GM12872 (cell line): ENCODE results near the gene INIP.

Experiments
- TF ChIP-seq, protein P1 (sequence below): IDR thresholded peaks from 3 replicates; pipeline ENCODE4 v1.5.1; 2011; ENCODE audit warnings: low read depth, mild to moderate bottlenecking, low read length, moderate library complexity; ENCODE audit not compliant: insufficient read depth

The INIP gene, protein sequence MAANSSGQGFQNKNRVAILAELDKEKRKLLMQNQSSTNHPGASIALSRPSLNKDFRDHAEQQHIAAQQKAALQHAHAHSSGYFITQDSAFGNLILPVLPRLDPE

DNA sequence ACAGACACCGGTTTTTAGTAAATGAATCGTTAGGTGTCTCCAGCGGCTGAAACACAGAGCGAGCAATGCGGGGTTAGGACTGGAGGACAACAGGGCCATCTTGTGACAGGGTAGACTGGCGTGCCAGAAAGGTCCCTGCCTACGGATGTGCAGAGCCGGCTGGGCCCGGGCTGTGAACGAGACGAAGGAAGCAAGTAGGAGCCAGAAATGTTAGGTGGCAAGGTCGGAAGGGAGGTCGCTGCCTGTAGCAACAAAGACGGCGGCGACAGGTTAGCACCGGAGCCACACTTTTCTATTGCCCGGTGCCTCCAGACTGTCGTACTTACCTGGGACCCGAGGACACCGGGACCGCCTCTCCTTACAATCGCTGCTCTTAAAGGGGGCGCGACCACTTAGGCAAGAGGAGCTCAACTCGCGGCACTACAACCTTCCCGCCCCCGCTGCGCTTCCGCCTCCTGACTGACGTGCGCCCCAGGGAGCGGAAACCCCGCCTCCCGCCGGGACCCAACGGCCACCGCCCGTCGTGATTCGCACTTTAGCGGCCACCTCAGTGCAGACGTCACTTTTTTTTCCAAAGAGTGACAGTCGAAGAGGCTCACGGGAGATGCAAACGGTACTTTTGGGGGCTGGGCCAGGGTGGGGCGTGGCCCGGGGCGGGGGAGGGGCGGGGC, at the start of gene INIP:
Gene INIP, minus strand, starts transcription at position 457 of the 671 bp plus-strand sequence. CDS start 1,632 bp downstream, outside the sequence.
- TF ChIP-seq, protein P1, sequence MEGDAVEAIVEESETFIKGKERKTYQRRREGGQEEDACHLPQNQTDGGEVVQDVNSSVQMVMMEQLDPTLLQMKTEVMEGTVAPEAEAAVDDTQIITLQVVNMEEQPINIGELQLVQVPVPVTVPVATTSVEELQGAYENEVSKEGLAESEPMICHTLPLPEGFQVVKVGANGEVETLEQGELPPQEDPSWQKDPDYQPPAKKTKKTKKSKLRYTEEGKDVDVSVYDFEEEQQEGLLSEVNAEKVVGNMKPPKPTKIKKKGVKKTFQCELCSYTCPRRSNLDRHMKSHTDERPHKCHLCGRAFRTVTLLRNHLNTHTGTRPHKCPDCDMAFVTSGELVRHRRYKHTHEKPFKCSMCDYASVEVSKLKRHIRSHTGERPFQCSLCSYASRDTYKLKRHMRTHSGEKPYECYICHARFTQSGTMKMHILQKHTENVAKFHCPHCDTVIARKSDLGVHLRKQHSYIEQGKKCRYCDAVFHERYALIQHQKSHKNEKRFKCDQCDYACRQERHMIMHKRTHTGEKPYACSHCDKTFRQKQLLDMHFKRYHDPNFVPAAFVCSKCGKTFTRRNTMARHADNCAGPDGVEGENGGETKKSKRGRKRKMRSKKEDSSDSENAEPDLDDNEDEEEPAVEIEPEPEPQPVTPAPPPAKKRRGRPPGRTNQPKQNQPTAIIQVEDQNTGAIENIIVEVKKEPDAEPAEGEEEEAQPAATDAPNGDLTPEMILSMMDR = peak; percentile 28; the same call in 1 of the 3 replicates

DNA sequence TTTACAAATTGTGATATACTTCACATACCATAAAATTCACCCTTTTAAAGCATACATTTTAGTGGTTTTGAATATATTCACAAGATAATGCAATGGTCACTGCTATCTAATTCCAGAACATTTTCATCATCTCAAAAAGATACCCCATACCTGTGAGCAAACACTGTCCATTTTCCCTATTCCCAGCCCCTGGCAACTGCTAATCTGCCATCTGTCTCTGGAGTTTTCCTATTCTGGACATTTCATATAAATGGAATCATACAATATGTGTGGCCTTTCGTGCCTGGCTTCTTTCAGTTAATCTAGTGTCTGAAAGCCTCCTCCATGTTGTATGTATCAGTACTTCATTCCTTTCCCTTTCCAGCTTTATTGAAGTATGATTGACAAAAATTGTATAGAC, 47.4 kb upstream of the INIP start:
- TF ChIP-seq, protein P1 = no peak

DNA sequence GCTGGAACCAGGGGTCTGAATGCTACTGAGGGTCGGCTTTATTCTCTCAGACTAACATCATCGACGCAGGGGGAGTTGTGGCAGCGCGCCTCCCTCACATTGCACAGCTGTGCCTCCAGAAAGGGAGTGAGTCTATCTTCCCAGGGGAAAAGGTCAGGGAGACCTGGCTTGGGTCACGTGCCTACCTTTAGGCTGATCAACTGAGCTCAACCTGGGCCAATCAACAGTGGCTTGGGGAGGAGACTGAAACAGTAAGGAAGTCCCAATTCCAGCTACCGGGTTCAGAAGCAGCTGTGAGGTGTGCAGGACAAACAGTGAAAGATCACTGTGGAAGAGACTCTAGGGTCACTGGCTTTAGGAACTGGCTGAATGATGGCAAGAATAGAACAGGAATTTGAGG, 46.9 kb upstream of the INIP start:
- TF ChIP-seq, protein P1 = no peak

DNA sequence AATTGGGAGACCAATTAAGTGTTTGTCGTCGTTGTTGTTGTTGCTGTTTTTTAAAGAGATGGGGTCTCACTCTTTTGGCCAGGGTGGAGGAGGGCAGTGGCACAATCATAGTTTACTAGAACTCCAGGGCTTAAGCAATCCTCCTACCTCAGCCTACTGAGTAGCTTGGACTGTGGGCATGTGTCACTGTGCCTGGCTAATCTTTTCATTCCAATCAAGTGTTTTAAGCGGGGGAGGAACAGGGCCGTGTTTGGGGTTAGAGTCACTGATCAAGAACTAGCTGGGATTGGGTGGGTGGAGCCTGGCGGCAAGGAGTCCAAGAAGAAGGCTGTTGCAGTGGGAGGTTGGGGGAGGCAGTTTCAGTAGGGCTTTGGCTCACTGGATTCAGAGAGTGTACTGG, 46.4 kb upstream of the INIP start:
- TF ChIP-seq, protein P1 = no peak

DNA sequence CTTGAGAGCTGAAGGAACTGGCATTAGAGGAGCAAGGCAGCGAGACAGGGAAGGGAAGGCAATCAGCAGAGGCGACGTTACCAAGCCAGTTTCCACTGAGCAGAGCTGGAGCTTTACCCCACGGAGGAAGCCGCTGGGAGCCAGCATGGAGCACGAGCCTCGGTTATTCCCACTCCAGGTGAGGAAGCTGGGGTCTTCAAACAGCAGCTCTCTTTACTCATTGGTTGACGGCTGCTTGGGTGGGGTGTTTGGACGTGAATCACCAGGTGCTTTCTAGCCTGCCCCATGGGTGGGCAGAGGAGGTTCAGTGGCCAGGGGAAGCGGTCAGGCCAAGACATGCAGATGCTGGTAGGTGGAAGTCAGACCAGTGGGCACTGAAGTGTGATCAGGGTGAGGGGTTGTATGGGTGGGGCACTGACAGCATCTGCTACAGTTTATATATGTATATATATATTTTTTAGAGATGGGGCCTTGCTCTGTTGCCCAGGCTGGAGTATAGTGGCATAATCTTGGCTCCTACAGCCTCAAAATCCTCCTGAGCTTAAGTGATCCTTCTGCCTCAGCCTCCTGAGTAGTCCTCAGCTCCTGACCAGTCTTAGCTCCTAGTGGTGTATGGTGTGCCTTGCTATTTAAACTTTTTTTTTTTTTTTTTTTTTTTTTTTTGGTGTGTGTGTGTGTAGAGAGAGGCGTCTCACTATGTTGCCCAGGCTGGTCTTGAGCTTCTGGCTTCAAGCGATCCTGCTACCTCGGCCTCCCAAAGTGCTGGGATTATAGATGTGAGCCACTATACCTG, 45.0 kb upstream of the INIP start:
- TF ChIP-seq, protein P1 = no peak

DNA sequence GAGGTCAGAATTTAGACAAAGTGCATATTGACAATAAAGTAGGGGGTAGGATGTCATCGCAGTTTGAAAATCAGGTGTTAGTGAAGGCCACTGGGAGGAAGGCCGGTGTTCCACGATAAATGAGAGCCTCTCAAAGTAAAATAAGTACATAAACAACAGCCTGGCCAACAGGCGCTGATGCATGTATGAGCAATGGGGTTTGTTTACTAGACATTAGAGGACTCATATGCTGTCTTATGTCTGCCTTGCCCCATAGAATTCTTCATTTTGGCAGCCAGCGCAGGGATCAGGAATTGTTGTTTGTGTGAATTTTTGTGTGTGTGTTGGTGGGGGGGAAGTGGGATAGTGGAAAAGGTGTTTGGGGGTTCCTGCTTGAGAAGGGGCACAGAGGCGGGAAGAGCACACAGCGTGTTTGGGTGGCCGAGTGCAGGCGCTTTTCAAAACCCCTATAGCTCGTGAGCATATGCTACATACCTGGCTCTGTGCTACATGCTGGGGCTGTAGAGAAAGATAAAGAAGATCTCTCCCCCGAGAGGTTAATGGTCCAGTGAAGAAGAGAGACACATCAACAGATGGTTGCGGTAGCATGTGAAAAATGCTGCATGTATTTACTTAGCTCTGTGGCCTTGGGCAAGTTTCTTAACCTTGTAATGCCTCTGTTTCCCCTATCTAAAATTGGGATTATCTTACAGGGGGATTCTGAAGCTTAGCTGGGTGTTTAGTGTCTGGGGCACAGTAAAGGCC, 44.2 kb upstream of the INIP start:
- TF ChIP-seq, protein P1 = no peak

DNA sequence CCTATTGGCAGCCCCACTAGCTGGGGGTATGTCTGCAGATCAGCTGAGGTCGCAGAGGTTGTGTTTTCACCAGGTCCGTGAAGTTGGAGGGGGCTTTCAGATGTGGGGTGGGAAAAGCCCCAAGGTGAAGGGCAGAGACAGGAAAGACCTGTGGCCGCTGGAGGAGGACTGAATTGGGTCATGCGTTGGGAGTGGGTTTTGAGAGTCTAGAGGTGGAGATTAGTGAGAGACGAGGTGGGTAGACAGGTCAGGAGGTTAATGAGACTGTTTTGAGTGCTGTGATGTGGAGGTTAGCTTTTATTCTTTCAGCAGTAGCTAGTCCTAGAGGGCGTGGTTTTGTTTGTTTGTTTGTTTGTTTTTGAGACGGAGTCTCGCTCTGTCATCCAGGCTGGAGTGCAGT, 42.9 kb upstream of the INIP start:
- TF ChIP-seq, protein P1 = no peak
